Activated CD4-positive, alpha-beta T cell treated with anti-CD3 and anti-CD28 coated beads, Interleukin-2, amount 10 ng/mL, durations not matched to agents 7 days and 5 days (primary cell): Measurements from ENCODE around the gene SLC7A10. TPM values are rescaled to one million over a fixed set of nuclear protein-coding genes. Genes with fewer than 3 reads are reported as not detected.
"Not testable (repeated sequence)": the region's sequence is repeated elsewhere in the genome, so short reads cannot be mapped to it uniquely, and the experiment has no call there.

ENCODE experiments used
- CTCF ChIA-PET: fragments of 350-600 bp; sonication (Branson Sonifier 250); formaldehyde crosslinking; loops from one replicate; lab custom pipeline; 2021; ENCODE audit warnings: antibody characterized with exemption; lab: Charles Lee
- POLR2A ChIA-PET: fragments of 350-600 bp; sonication (Branson Sonifier 250); formaldehyde crosslinking; loops from one replicate; lab custom pipeline; 2021; ENCODE audit warnings: antibody characterized with exemption; lab: Charles Lee
- DNase-seq: peaks from one replicate; pipeline ENCODE4 v3.0.0-alpha.2; 2020
- H3K27ac Mint-ChIP-seq: one replicate; pipeline ENCODE4 v1.8.0; 2021; ENCODE audit warnings: mild to moderate bottlenecking, moderate library complexity, mixed read lengths
- H3K27me3 Mint-ChIP-seq: one replicate; pipeline ENCODE4 v1.8.0; 2021; ENCODE audit warnings: mixed read lengths
- H3K36me3 Mint-ChIP-seq: one replicate; pipeline ENCODE4 v1.8.0; 2021; ENCODE audit warnings: low read depth, mixed read lengths
- H3K4me1 Mint-ChIP-seq: one replicate; pipeline ENCODE4 v1.8.0; 2021; ENCODE audit warnings: mixed read lengths
- H3K4me3 Mint-ChIP-seq: one replicate; pipeline ENCODE4 v1.8.0; 2021; ENCODE audit warnings: mild to moderate bottlenecking, moderate library complexity, mixed read lengths
- H3K9me3 Mint-ChIP-seq: one replicate; pipeline ENCODE4 v1.8.0; 2021; ENCODE audit warnings: mixed read lengths
- total RNA-seq, 2 experiments: library from RNA; stranded (reverse); gene quantifications; one replicate each; pipeline ENCODE4 v1.2.3, GENCODE V29; 2021

SLC7A10 gene
- total RNA-seq, 2 experiments from 2014 or later = not detected

- Mint-ChIP-seq H3K27ac (no peak overlapping the region), H3K27me3 (peaks cover 32% of the 10 kb centered on the region), H3K9me3 (peaks cover 14% of the 10 kb centered on the region), H3K4me1 (peaks cover 6% of the 10 kb centered on the region), H3K4me3 (no peak overlapping the region), H3K36me3 (peaks cover 7% of the 10 kb centered on the region)
- ChIA-PET POLR2A (no interaction called here), CTCF (no interaction called here)
- DNase-seq = no peak
Measured at GRCh38 chr19:33229962-33230361, 4.3 kb upstream of the SLC7A10 start.

GRCh38 chr19:33227870-33228599 lies 2.4 kb upstream of the SLC7A10 start:
- no peak overlapping the region for H3K27ac Mint-ChIP-seq
- DNase-seq = no peak
- H3K4me3 Mint-ChIP-seq = no peak overlapping the region
- H3K9me3 Mint-ChIP-seq = peaks cover 14% of the 10 kb centered on the region
- peaks cover 7% of the 10 kb centered on the region for H3K36me3 Mint-ChIP-seq
- peaks cover 7% of the 10 kb centered on the region for H3K4me1 Mint-ChIP-seq
- H3K27me3 Mint-ChIP-seq = peaks cover 48% of the 10 kb centered on the region
- ChIA-PET CTCF (no interaction called here), POLR2A (no interaction called here)

GRCh38 chr19:33227242-33227650 lies 1.6 kb upstream of the SLC7A10 start:
- H3K27ac Mint-ChIP-seq = no peak overlapping the region
- CTCF ChIA-PET = no interaction called here
- peaks cover 7% of the 10 kb centered on the region for H3K4me1 Mint-ChIP-seq
- peaks cover 52% of the 10 kb centered on the region for H3K27me3 Mint-ChIP-seq
- no peak for DNase-seq
- peaks cover 14% of the 10 kb centered on the region for H3K9me3 Mint-ChIP-seq
- H3K4me3 Mint-ChIP-seq = no peak overlapping the region
- peaks cover 7% of the 10 kb centered on the region for H3K36me3 Mint-ChIP-seq
- POLR2A ChIA-PET = no interaction called here

GRCh38 chr19:33226550-33227241 lies 1.0 kb upstream of the SLC7A10 start:
- H3K4me3 Mint-ChIP-seq = no peak overlapping the region
- no peak for DNase-seq
- H3K27ac Mint-ChIP-seq = no peak overlapping the region
- H3K9me3 Mint-ChIP-seq = peaks cover 14% of the 10 kb centered on the region
- POLR2A ChIA-PET = no interaction called here
- CTCF ChIA-PET = interaction anchor here (1.2 kb wide), 1 partner anchor 106 kb away, joined by 3 read pairs; no protein-coding TSS in a partner anchor
- peaks cover 7% of the 10 kb centered on the region for H3K36me3 Mint-ChIP-seq
- H3K27me3 Mint-ChIP-seq = peaks cover 52% of the 10 kb centered on the region
- peaks cover 7% of the 10 kb centered on the region for H3K4me1 Mint-ChIP-seq

- Mint-ChIP-seq H3K36me3 (peaks cover 7% of the 10 kb centered on the region), H3K4me3 (no peak overlapping the region), H3K27ac (no peak overlapping the region), H3K27me3 (peaks cover 48% of the 10 kb centered on the region), H3K9me3 (peaks cover 14% of the 10 kb centered on the region), H3K4me1 (peaks cover 7% of the 10 kb centered on the region)
- ChIA-PET CTCF (no interaction called here), POLR2A (no interaction called here)
- DNase-seq = no peak
Measured at GRCh38 chr19:33224694-33225457, 774 bp downstream of the SLC7A10 start.

GRCh38 chr19:33222255-33222654 lies 3.4 kb downstream of the SLC7A10 start:
- DNase-seq, H3K4me1 Mint-ChIP-seq, H3K4me3 Mint-ChIP-seq, CTCF ChIA-PET, H3K27ac Mint-ChIP-seq, H3K9me3 Mint-ChIP-seq, POLR2A ChIA-PET, H3K36me3 Mint-ChIP-seq: not testable (repeated sequence)
- H3K27me3 Mint-ChIP-seq = peaks cover 34% of the 10 kb centered on the region

- H3K4me1 Mint-ChIP-seq = peaks cover 5% of the 10 kb centered on the region
- no peak overlapping the region for H3K4me3 Mint-ChIP-seq
- no peak overlapping the region for H3K27ac Mint-ChIP-seq
- H3K27me3 Mint-ChIP-seq = peaks cover 31% of the 10 kb centered on the region
- CTCF ChIA-PET = no interaction called here
- no peaks in the 10 kb centered on the region for H3K9me3 Mint-ChIP-seq
- no peak for DNase-seq
- H3K36me3 Mint-ChIP-seq = no peaks in the 10 kb centered on the region
- POLR2A ChIA-PET = no interaction called here
Measured at GRCh38 chr19:33221638-33222037, 4.0 kb downstream of the SLC7A10 start.

GRCh38 chr19:33220735-33221134 lies 4.9 kb downstream of the SLC7A10 start:
- Mint-ChIP-seq H3K27me3 (peaks cover 22% of the 10 kb centered on the region), H3K9me3 (no peaks in the 10 kb centered on the region), H3K4me3 (no peak overlapping the region), H3K4me1 (peaks cover 2% of the 10 kb centered on the region), H3K36me3 (no peaks in the 10 kb centered on the region), H3K27ac (no peak overlapping the region)
- DNase-seq = no peak
- POLR2A ChIA-PET = no interaction called here
- CTCF ChIA-PET = no interaction called here

- ChIA-PET CTCF (no interaction called here), POLR2A (no interaction called here)
- Mint-ChIP-seq H3K27ac (no peak overlapping the region), H3K9me3 (no peaks in the 10 kb centered on the region), H3K4me1 (peaks cover 2% of the 10 kb centered on the region), H3K27me3 (peaks cover 22% of the 10 kb centered on the region), H3K36me3 (no peaks in the 10 kb centered on the region), H3K4me3 (no peak overlapping the region)
- no peak for DNase-seq
Measured at GRCh38 chr19:33220115-33220514, 5.5 kb downstream of the SLC7A10 start.

- peaks cover 14% of the 10 kb centered on the region for H3K27me3 Mint-ChIP-seq
- ChIA-PET POLR2A (no interaction called here), CTCF (no interaction called here)
- no peak overlapping the region for H3K4me3 Mint-ChIP-seq
- no peaks in the 10 kb centered on the region for H3K9me3 Mint-ChIP-seq
- H3K27ac Mint-ChIP-seq = no peak overlapping the region
- H3K4me1 Mint-ChIP-seq = no peaks in the 10 kb centered on the region
- DNase-seq = no peak
- no peaks in the 10 kb centered on the region for H3K36me3 Mint-ChIP-seq
Measured at GRCh38 chr19:33219261-33219815, 6.3 kb downstream of the SLC7A10 start.

- Mint-ChIP-seq H3K27ac (no peak overlapping the region), H3K4me1 (no peaks in the 10 kb centered on the region), H3K9me3 (no peaks in the 10 kb centered on the region), H3K36me3 (no peaks in the 10 kb centered on the region), H3K27me3 (peaks cover 4% of the 10 kb centered on the region), H3K4me3 (no peak overlapping the region)
- POLR2A ChIA-PET = no interaction called here
- DNase-seq = no peak
- CTCF ChIA-PET = no interaction called here
Measured at GRCh38 chr19:33217881-33218280, 7.8 kb downstream of the SLC7A10 start.

GRCh38 chr19:33216198-33216830 lies 9.3 kb downstream of the SLC7A10 start:
- no peak for DNase-seq
- POLR2A ChIA-PET = no interaction called here
- no peaks in the 10 kb centered on the region for H3K27me3 Mint-ChIP-seq

More at GRCh38 chr19:33216198-33216830, 9.3 kb downstream of the SLC7A10 start:
- Mint-ChIP-seq H3K27ac (peak overlapping the region; percentile 56), H3K4me3 (no peak overlapping the region), H3K4me1 (no peaks in the 10 kb centered on the region), H3K9me3 (no peaks in the 10 kb centered on the region), H3K36me3 (no peaks in the 10 kb centered on the region)
- CTCF ChIA-PET = no interaction called here
